ENCODE results near the gene MORN1. TPM values are rescaled to one million over a fixed set of nuclear protein-coding genes. Genes with fewer than 3 reads are reported as not detected.

MORN1 gene
- total and polyA plus RNA-seq, 10 of the 15 experiments (the other 5 are each of a cell fraction or from before 2014, with no cell fraction given), result 0.76 to 7.9 (median 5.5) TPM

DNA sequence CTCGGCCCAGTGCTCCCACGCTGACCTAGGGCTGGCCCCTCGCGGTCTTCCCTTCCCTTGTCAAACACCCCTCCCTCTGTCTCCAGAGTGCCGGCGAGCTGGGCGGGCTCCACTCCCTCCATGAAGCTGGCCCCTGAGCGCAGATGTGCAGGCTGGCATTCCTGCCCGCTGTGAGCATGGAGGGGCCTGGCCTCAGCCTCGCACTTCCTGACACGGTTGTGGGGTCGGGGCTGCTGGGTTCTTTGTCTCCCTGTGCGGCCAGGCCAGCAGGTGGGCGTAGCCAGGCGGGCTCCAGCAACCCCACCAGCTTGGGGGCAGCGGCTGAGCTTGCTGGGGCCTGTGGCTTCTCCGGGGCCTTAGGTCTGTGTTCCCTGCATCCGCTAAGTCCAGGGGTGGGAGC is 35.2 kb upstream of the MORN1 start:
- no peak for FAIRE-seq
- Histone ChIP-seq H3K4me3 (no peak overlapping the region), H3K9me3 (replicated peaks; ENCODE audit: control insufficient read depth, insufficient read depth, low read length) (peaks cover 6% of the 10 kb centered on the region; the same call in 1 of the 3 replicates), H2AFZ (ENCODE audit: control insufficient read depth, low read depth, low read length) (no peak overlapping the region), H4K20me1 (ENCODE audit: control insufficient read depth, insufficient read depth) (no peaks in the 10 kb centered on the region), H3K36me3 (ENCODE audit: control insufficient read depth in 2 of 2, insufficient read depth in 2 of 2, low read length in 1 of 2) (no peaks in the 10 kb centered on the region), H3K79me2 (ENCODE audit: control insufficient read depth, insufficient read depth, low read length) (no peaks in the 10 kb centered on the region), H3K27ac (ENCODE audit: control insufficient read depth, insufficient read depth) (no peak overlapping the region), H3K27me3 (replicated peaks in 1 of 2; ENCODE audit: control insufficient read depth in 2 of 2, insufficient read depth in 2 of 2, low read length in 1 of 2) (no peaks in the 10 kb centered on the region), H3K4me2 (ENCODE audit: control insufficient read depth, insufficient read depth) (no peak overlapping the region), H3K4me1 (ENCODE audit: control insufficient read depth, insufficient read depth, low read length) (no peaks in the 10 kb centered on the region), H3K9ac (ENCODE audit: control insufficient read depth, insufficient read depth, low read length) (no peak overlapping the region)
- 63% methylated on average over 17 of the region's 18 CpGs for WGBS (ENCODE audit: insufficient coverage, insufficient replicate concordance, low lambda C conversion rate, missing lambda C conversion rate)
- CTCF ChIA-PET, result no interaction called here
- RAD21 ChIA-PET (ENCODE audit: unreplicated experiment), result no interaction called here
- intact Hi-C loops (cut with micrococcal nuclease; ENCODE audit: unreplicated experiment) (no loop called here), in situ Hi-C loops (cut with MboI) (no loop called here)
- no TSS peak for BruUV-seq (replicated peaks)
- POLR2A ChIA-PET, result no interaction called here
- no peak for DNase-seq (ENCODE audit: low read depth, low spot score)
- ATAC-seq, result no peak
- SMC1A ChIA-PET (ENCODE audit: uncharacterized antibody, unreplicated experiment), result no interaction called here
- TF ChIP-seq, protein P1, sequence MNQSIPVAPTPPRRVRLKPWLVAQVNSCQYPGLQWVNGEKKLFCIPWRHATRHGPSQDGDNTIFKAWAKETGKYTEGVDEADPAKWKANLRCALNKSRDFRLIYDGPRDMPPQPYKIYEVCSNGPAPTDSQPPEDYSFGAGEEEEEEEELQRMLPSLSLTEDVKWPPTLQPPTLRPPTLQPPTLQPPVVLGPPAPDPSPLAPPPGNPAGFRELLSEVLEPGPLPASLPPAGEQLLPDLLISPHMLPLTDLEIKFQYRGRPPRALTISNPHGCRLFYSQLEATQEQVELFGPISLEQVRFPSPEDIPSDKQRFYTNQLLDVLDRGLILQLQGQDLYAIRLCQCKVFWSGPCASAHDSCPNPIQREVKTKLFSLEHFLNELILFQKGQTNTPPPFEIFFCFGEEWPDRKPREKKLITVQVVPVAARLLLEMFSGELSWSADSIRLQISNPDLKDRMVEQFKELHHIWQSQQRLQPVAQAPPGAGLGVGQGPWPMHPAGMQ (IDR thresholded peaks at IDR 0.05; ENCODE audit: borderline replicate concordance), result no peak
- TF ChIP-seq NRF1 (conservative IDR thresholded peaks at IDR 0.05; ENCODE audit: low read depth, low read length), result no peak
- TF ChIP-seq YY1 (IDR thresholded peaks at IDR 0.05; ENCODE audit: low read depth, low read length), result no peak
- no peak for TF ChIP-seq RBBP5 (conservative IDR thresholded peaks at IDR 0.05)
- no peak for TF ChIP-seq KAT2A (conservative IDR thresholded peaks at IDR 0.05; ENCODE audit: control insufficient read depth, low read depth, low read length)
- TF ChIP-seq EED (IDR thresholded peaks at IDR 0.05; ENCODE audit: low read depth), result no peak
- no peak for TF ChIP-seq BRCA1 (IDR thresholded peaks at IDR 0.05; ENCODE audit: low read depth, low read length)
- TF ChIP-seq MXI1 (IDR thresholded peaks at IDR 0.05; ENCODE audit: low read depth, low read length), result no peak
- no peak for TF ChIP-seq CBX5 (IDR thresholded peaks at IDR 0.05; ENCODE audit: low read depth)
- no peak for TF ChIP-seq NR2F1 (conservative IDR thresholded peaks at IDR 0.05)
- no peak for TF ChIP-seq SPI1 (IDR thresholded peaks at IDR 0.05; ENCODE audit: borderline replicate concordance, insufficient read depth, low read depth, low read length)
- TF ChIP-seq, protein P2, sequence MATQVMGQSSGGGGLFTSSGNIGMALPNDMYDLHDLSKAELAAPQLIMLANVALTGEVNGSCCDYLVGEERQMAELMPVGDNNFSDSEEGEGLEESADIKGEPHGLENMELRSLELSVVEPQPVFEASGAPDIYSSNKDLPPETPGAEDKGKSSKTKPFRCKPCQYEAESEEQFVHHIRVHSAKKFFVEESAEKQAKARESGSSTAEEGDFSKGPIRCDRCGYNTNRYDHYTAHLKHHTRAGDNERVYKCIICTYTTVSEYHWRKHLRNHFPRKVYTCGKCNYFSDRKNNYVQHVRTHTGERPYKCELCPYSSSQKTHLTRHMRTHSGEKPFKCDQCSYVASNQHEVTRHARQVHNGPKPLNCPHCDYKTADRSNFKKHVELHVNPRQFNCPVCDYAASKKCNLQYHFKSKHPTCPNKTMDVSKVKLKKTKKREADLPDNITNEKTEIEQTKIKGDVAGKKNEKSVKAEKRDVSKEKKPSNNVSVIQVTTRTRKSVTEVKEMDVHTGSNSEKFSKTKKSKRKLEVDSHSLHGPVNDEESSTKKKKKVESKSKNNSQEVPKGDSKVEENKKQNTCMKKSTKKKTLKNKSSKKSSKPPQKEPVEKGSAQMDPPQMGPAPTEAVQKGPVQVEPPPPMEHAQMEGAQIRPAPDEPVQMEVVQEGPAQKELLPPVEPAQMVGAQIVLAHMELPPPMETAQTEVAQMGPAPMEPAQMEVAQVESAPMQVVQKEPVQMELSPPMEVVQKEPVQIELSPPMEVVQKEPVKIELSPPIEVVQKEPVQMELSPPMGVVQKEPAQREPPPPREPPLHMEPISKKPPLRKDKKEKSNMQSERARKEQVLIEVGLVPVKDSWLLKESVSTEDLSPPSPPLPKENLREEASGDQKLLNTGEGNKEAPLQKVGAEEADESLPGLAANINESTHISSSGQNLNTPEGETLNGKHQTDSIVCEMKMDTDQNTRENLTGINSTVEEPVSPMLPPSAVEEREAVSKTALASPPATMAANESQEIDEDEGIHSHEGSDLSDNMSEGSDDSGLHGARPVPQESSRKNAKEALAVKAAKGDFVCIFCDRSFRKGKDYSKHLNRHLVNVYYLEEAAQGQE (IDR thresholded peaks at IDR 0.05; ENCODE audit: low read depth, low read length), result no peak
- TF ChIP-seq TBL1XR1 (IDR thresholded peaks at IDR 0.05; ENCODE audit: low read depth, low read length), result no peak
- TF ChIP-seq HCFC1 (IDR thresholded peaks at IDR 0.05; ENCODE audit: low read length), result no peak
- no peak for TF ChIP-seq STAT1 (conservative IDR thresholded peaks at IDR 0.05)
- TF ChIP-seq, protein P3, sequence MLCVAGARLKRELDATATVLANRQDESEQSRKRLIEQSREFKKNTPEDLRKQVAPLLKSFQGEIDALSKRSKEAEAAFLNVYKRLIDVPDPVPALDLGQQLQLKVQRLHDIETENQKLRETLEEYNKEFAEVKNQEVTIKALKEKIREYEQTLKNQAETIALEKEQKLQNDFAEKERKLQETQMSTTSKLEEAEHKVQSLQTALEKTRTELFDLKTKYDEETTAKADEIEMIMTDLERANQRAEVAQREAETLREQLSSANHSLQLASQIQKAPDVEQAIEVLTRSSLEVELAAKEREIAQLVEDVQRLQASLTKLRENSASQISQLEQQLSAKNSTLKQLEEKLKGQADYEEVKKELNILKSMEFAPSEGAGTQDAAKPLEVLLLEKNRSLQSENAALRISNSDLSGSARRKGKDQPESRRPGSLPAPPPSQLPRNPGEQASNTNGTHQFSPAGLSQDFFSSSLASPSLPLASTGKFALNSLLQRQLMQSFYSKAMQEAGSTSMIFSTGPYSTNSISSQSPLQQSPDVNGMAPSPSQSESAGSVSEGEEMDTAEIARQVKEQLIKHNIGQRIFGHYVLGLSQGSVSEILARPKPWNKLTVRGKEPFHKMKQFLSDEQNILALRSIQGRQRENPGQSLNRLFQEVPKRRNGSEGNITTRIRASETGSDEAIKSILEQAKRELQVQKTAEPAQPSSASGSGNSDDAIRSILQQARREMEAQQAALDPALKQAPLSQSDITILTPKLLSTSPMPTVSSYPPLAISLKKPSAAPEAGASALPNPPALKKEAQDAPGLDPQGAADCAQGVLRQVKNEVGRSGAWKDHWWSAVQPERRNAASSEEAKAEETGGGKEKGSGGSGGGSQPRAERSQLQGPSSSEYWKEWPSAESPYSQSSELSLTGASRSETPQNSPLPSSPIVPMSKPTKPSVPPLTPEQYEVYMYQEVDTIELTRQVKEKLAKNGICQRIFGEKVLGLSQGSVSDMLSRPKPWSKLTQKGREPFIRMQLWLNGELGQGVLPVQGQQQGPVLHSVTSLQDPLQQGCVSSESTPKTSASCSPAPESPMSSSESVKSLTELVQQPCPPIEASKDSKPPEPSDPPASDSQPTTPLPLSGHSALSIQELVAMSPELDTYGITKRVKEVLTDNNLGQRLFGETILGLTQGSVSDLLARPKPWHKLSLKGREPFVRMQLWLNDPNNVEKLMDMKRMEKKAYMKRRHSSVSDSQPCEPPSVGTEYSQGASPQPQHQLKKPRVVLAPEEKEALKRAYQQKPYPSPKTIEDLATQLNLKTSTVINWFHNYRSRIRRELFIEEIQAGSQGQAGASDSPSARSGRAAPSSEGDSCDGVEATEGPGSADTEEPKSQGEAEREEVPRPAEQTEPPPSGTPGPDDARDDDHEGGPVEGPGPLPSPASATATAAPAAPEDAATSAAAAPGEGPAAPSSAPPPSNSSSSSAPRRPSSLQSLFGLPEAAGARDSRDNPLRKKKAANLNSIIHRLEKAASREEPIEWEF (IDR thresholded peaks at IDR 0.05; ENCODE audit: insufficient replicate concordance, low read depth, low read length), result no peak

Measured in GM12878 (cell line).